ENCODE data around the gene ERN2. TPM values are rescaled to one million over a fixed set of nuclear protein-coding genes. Genes with fewer than 3 reads are reported as not detected.

The ERN2 gene
- total RNA-seq, 1 experiment from 2014 or later = 1.8 TPM

- no peak for TF ChIP-seq FOXK1 (CRISPR knock-in tag; IDR thresholded peaks at IDR 0.05)
Measured at GRCh38 chr16:23651943-23652468, 61.0 kb downstream of the ERN2 start (continued).

DNA sequence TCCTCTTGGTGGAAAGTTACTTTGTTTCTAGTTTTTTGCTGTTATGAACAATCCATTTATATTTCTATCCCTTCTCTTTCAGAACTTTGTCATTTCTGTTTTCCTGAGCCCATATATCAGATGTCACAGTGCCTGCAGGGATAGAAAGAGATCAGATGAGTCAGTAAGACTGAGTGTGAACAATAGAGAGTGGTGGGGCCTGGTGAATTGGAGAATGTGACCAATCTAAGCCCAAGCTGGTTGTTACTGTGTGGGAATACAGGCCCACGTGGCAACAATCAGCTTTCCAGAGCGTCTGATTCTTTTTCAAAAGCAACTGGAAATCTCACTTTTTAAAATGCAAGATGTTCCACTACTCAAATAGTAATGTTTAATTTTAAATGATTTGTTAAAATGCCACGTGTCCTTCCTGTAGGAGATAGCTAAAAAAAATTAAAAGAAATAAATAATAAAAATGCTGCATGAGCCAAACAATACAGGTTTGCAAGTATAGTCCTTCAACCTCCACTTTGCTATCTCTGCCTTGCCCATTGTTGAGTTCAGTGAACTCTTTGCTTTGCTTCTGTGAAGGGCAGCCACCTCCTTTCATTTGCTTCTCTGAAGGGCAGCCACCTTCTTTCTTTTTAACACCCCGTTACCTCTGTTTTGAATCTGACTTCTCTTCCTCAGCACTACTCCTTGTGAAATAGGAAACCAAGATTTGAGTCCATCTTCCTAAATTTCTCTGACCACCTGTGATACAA lies 62.2 kb downstream of the ERN2 start:
- Mint-ChIP-seq H3K27ac (peak overlapping the region; percentile 55), H3K4me3 (no peak overlapping the region), H3K27me3 (ENCODE audit: low read depth) (no peaks in the 10 kb centered on the region), H3K36me3 (peaks cover 21% of the 10 kb centered on the region), H3K9me3 (no peaks in the 10 kb centered on the region), H3K4me1 (no peaks in the 10 kb centered on the region)
- CTCF ChIA-PET = interaction anchor here (1.5 kb wide), 1 partner anchor 77 kb away, joined by 3 read pairs; no protein-coding TSS in a partner anchor
- DNase-seq (ENCODE audit: low spot score) (no peak), ATAC-seq (no peak)
- TF ChIP-seq RELA (CRISPR knock-in tag; IDR thresholded peaks at IDR 0.05; ENCODE audit: borderline replicate concordance) (no peak), MYBL2 (CRISPR knock-in tag; IDR thresholded peaks at IDR 0.05) (no peak), NR3C1 (CRISPR knock-in tag; conservative IDR thresholded peaks at IDR 0.05; ENCODE audit: low read depth) (no peak), SMAD4 (CRISPR knock-in tag; IDR thresholded peaks at IDR 0.05) (no peak), ATF6 (CRISPR knock-in tag; IDR thresholded peaks at IDR 0.05) (no peak), SOX15 (CRISPR knock-in tag; IDR thresholded peaks at IDR 0.05) (no peak), MAX (CRISPR knock-in tag; IDR thresholded peaks at IDR 0.05) (no peak), KAT7 (CRISPR knock-in tag; IDR thresholded peaks at IDR 0.05; ENCODE audit: borderline replicate concordance) (no peak), PRRX2 (CRISPR knock-in tag; IDR thresholded peaks at IDR 0.05) (no peak), ATF3 (CRISPR knock-in tag; conservative IDR thresholded peaks at IDR 0.05) (no peak), ZNF263 (CRISPR knock-in tag; IDR thresholded peaks at IDR 0.05; ENCODE audit: low read depth) (no peak), ZNF121 (CRISPR knock-in tag; IDR thresholded peaks at IDR 0.05) (no peak), NFATC4 (CRISPR knock-in tag; IDR thresholded peaks at IDR 0.05) (no peak)
- TF ChIP-seq, protein P1, sequence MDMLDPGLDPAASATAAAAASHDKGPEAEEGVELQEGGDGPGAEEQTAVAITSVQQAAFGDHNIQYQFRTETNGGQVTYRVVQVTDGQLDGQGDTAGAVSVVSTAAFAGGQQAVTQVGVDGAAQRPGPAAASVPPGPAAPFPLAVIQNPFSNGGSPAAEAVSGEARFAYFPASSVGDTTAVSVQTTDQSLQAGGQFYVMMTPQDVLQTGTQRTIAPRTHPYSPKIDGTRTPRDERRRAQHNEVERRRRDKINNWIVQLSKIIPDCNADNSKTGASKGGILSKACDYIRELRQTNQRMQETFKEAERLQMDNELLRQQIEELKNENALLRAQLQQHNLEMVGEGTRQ (CRISPR knock-in tag; IDR thresholded peaks at IDR 0.05) = no peak
- TF ChIP-seq, protein P2, sequence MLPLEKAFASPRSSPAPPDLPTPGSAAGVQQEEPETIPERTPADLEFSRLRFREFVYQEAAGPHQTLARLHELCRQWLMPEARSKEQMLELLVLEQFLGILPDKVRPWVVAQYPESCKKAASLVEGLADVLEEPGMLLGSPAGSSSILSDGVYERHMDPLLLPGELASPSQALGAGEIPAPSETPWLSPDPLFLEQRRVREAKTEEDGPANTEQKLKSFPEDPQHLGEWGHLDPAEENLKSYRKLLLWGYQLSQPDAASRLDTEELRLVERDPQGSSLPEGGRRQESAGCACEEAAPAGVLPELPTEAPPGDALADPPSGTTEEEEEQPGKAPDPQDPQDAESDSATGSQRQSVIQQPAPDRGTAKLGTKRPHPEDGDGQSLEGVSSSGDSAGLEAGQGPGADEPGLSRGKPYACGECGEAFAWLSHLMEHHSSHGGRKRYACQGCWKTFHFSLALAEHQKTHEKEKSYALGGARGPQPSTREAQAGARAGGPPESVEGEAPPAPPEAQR (CRISPR knock-in tag; IDR thresholded peaks at IDR 0.05) = no peak
- TF ChIP-seq, protein P3, sequence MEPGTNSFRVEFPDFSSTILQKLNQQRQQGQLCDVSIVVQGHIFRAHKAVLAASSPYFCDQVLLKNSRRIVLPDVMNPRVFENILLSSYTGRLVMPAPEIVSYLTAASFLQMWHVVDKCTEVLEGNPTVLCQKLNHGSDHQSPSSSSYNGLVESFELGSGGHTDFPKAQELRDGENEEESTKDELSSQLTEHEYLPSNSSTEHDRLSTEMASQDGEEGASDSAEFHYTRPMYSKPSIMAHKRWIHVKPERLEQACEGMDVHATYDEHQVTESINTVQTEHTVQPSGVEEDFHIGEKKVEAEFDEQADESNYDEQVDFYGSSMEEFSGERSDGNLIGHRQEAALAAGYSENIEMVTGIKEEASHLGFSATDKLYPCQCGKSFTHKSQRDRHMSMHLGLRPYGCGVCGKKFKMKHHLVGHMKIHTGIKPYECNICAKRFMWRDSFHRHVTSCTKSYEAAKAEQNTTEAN (CRISPR knock-in tag; IDR thresholded peaks at IDR 0.05) = no peak
- TF ChIP-seq, protein P4, sequence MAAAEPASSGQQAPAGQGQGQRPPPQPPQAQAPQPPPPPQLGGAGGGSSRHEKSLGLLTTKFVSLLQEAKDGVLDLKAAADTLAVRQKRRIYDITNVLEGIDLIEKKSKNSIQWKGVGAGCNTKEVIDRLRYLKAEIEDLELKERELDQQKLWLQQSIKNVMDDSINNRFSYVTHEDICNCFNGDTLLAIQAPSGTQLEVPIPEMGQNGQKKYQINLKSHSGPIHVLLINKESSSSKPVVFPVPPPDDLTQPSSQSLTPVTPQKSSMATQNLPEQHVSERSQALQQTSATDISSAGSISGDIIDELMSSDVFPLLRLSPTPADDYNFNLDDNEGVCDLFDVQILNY (CRISPR knock-in tag; IDR thresholded peaks at IDR 0.05) = no peak
- TF ChIP-seq, protein P5, sequence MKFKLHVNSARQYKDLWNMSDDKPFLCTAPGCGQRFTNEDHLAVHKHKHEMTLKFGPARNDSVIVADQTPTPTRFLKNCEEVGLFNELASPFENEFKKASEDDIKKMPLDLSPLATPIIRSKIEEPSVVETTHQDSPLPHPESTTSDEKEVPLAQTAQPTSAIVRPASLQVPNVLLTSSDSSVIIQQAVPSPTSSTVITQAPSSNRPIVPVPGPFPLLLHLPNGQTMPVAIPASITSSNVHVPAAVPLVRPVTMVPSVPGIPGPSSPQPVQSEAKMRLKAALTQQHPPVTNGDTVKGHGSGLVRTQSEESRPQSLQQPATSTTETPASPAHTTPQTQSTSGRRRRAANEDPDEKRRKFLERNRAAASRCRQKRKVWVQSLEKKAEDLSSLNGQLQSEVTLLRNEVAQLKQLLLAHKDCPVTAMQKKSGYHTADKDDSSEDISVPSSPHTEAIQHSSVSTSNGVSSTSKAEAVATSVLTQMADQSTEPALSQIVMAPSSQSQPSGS (CRISPR knock-in tag; IDR thresholded peaks at IDR 0.05; ENCODE audit: borderline replicate concordance, low read depth) = no peak
- TF ChIP-seq, protein P6, sequence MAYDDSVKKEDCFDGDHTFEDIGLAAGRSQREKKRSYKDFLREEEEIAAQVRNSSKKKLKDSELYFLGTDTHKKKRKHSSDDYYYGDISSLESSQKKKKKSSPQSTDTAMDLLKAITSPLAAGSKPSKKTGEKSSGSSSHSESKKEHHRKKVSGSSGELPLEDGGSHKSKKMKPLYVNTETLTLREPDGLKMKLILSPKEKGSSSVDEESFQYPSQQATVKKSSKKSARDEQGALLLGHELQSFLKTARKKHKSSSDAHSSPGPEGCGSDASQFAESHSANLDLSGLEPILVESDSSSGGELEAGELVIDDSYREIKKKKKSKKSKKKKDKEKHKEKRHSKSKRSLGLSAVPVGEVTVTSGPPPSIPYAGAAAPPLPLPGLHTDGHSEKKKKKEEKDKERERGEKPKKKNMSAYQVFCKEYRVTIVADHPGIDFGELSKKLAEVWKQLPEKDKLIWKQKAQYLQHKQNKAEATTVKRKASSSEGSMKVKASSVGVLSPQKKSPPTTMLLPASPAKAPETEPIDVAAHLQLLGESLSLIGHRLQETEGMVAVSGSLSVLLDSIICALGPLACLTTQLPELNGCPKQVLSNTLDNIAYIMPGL (CRISPR knock-in tag; IDR thresholded peaks at IDR 0.05) = no peak
- TF ChIP-seq, protein P7, sequence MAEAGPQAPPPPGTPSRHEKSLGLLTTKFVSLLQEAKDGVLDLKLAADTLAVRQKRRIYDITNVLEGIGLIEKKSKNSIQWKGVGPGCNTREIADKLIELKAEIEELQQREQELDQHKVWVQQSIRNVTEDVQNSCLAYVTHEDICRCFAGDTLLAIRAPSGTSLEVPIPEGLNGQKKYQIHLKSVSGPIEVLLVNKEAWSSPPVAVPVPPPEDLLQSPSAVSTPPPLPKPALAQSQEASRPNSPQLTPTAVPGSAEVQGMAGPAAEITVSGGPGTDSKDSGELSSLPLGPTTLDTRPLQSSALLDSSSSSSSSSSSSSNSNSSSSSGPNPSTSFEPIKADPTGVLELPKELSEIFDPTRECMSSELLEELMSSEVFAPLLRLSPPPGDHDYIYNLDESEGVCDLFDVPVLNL (CRISPR knock-in tag; IDR thresholded peaks at IDR 0.05; ENCODE audit: borderline replicate concordance, low read depth) = no peak
- POLR2A ChIA-PET = no interaction called here

Measured in WTC11 (cell line).